HG02970 (cell line): Measurements from ENCODE around the gene SPACDR.

ENCODE experiments used
- ATAC-seq: cut with Tn5 transposase; IDR thresholded peaks from one replicate; pipeline ENCODE4 v1.9.1; 2021; ENCODE audit warnings: mild to moderate bottlenecking, moderate library complexity, moderate number of reproducible peaks; ENCODE audit not compliant: unreplicated experiment, low FRiP score

SPACDR gene

GRCh38 chr7:100423315-100423714 lies 40.7 kb downstream of the SPACDR start:
- no peak for ATAC-seq

- ATAC-seq = no peak
Observed at GRCh38 chr7:100419660-100420226, 44.3 kb downstream of the SPACDR start.

GRCh38 chr7:100418930-100419659 lies 45.0 kb downstream of the SPACDR start:
- no peak for ATAC-seq

GRCh38 chr7:100415448-100415847 lies 48.6 kb downstream of the SPACDR start:
- no peak for ATAC-seq

GRCh38 chr7:100413889-100414288 lies 50.2 kb downstream of the SPACDR start:
- no peak for ATAC-seq

GRCh38 chr7:100413346-100413745 lies 50.7 kb downstream of the SPACDR start:
- no peak for ATAC-seq

GRCh38 chr7:100411101-100411500 lies 53.0 kb downstream of the SPACDR start:
- ATAC-seq = no peak

GRCh38 chr7:100407285-100408180 lies 56.5 kb downstream of the SPACDR start:
- ATAC-seq = no peak

GRCh38 chr7:100406767-100407166 lies 57.3 kb downstream of the SPACDR start:
- ATAC-seq = no peak
